ENCODE data around the gene TTC7B. TPM values are rescaled to one million over a fixed set of nuclear protein-coding genes. Genes with fewer than 3 reads are reported as not detected.

The TTC7B gene
- total and polyA plus RNA-seq, 10 of the 15 experiments (the other 5 are each of a cell fraction or from before 2014, with no cell fraction given) = under 0.01 to 1.1 (median 0.26) TPM; not detected in 2

GRCh38 chr14:90504643-90505042, 311.6 kb downstream of the TTC7B start (continued):
- TF ChIP-seq PBX3 (IDR thresholded peaks at IDR 0.05; ENCODE audit: insufficient replicate concordance, low read depth, low read length) = no peak
- no peak for TF ChIP-seq IRF4 (IDR thresholded peaks at IDR 0.05; ENCODE audit: low read depth, low read length)
- no peak for TF ChIP-seq ATF3 (IDR thresholded peaks at IDR 0.05; ENCODE audit: borderline replicate concordance, extremely low read depth, low read depth, low read length)
- no peak for TF ChIP-seq MTA2 (IDR thresholded peaks at IDR 0.05; ENCODE audit: low read depth)
- TF ChIP-seq RB1 (IDR thresholded peaks at IDR 0.05; ENCODE audit: borderline replicate concordance) = no peak

- RAD21 ChIA-PET (ENCODE audit: unreplicated experiment) = no interaction called here
- in situ Hi-C loops (cut with MboI) (no loop called here), intact Hi-C loops (cut with micrococcal nuclease; ENCODE audit: unreplicated experiment) (no loop called here)
- CTCF ChIA-PET = no interaction called here
- BruUV-seq (replicated peaks) = no TSS peak
- Histone ChIP-seq H3K9me3 (replicated peaks; ENCODE audit: control insufficient read depth, insufficient read depth, low read length) (no peaks in the 10 kb centered on the region), H3K27ac (ENCODE audit: control insufficient read depth, insufficient read depth) (no peak overlapping the region), H3K4me1 (ENCODE audit: control insufficient read depth, insufficient read depth, low read length) (no peaks in the 10 kb centered on the region), H4K20me1 (ENCODE audit: control insufficient read depth, insufficient read depth) (no peaks in the 10 kb centered on the region), H3K36me3 (ENCODE audit: control insufficient read depth in 2 of 2, insufficient read depth in 2 of 2, low read length in 1 of 2) (no peaks in the 10 kb centered on the region), H3K4me2 (ENCODE audit: control insufficient read depth, insufficient read depth) (no peak overlapping the region), H3K27me3 (replicated peaks in 1 of 2; ENCODE audit: control insufficient read depth in 2 of 2, insufficient read depth in 2 of 2, low read length in 1 of 2) (no peaks in the 10 kb centered on the region; a peak in 2 of 4 replicates), H2AFZ (ENCODE audit: control insufficient read depth, low read depth, low read length) (no peak overlapping the region), H3K79me2 (ENCODE audit: control insufficient read depth, insufficient read depth, low read length) (no peaks in the 10 kb centered on the region), H3K4me3 (no peak overlapping the region), H3K9ac (ENCODE audit: control insufficient read depth, insufficient read depth, low read length) (no peak overlapping the region)
- POLR2A ChIA-PET = no interaction called here
- no peak for FAIRE-seq
- DNase-seq (ENCODE audit: low read depth, low spot score) = no peak
- TF ChIP-seq IRF3 (IDR thresholded peaks at IDR 0.05) (no peak), IRF5 (IDR thresholded peaks at IDR 0.05; ENCODE audit: borderline replicate concordance) (no peak), RBBP5 (conservative IDR thresholded peaks at IDR 0.05) (no peak), MYB (IDR thresholded peaks at IDR 0.05; ENCODE audit: borderline replicate concordance, low read depth, low read length) (no peak), EZH2 (IDR thresholded peaks at IDR 0.05; ENCODE audit: borderline replicate concordance, control insufficient read depth, low read depth, low read length) (no peak), SMC3 (IDR thresholded peaks at IDR 0.05; ENCODE audit: borderline replicate concordance, low read length) (no peak), MTA3 (IDR thresholded peaks at IDR 0.05; ENCODE audit: borderline replicate concordance, low read length) (no peak), FOS (IDR thresholded peaks at IDR 0.05; ENCODE audit: borderline replicate concordance, extremely low read depth, insufficient read length) (no peak), STAT1 (conservative IDR thresholded peaks at IDR 0.05) (no peak), SMAD1 (IDR thresholded peaks at IDR 0.05; ENCODE audit: low read depth, partially characterized antibody) (no peak), JUNB (IDR thresholded peaks at IDR 0.05) (no peak), SP1 (IDR thresholded peaks at IDR 0.05; ENCODE audit: low read depth, low read length) (no peak), ATF3 (IDR thresholded peaks at IDR 0.05; ENCODE audit: borderline replicate concordance, extremely low read depth, low read depth, low read length) (no peak)
- 62% methylated on average over 5 of the region's 5 CpGs for WGBS (ENCODE audit: insufficient coverage, insufficient replicate concordance, low lambda C conversion rate, missing lambda C conversion rate)
- SMC1A ChIA-PET (ENCODE audit: uncharacterized antibody, unreplicated experiment) = no interaction called here
- ATAC-seq = no peak
Observed at GRCh38 chr14:90503582-90503981, 312.6 kb downstream of the TTC7B start.
